ENCODE data around the gene ANKRD12. TPM values are rescaled to one million over a fixed set of nuclear protein-coding genes. Genes with fewer than 3 reads are reported as not detected.
A peak's percentile ranks its signal among the peaks of the same experiment; 100 is the strongest.

Gene ANKRD12
- total and polyA plus RNA-seq, 2 of the 4 experiments (the other 2 are of a cell fraction), result 2.6 to 12.9 TPM

DNA sequence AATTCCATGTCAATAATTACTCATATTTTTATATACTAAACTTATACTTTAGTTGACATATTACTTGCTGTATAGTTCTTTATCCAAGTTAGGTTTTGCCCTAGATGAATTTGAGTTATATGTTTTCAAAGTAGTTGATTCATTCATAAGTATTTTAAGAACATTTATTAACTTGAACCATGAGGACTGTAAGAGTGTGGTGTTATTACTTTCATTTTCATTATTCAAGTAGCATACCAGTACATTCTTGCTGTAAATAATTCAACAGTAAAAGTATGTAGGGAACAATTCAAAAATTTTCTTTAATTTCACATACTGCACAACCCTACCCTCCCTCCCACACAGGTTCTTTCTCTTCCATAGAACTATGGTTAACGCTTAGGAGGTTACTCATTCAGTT is 75.4 kb downstream of the ANKRD12 start:
- BruUV-seq (replicated peaks), result no TSS peak
- no peak overlapping the region for H2BK20ac ChIP-seq (ENCODE audit: low read depth, low read length)
- WGBS, 2 experiments (ENCODE audit: extremely low coverage in 2 of 2, insufficient read length in 1 of 2), result no CpG with 5 or more reads among the region's 1 CpG

More for the DNA sequence above, 75.4 kb downstream of the ANKRD12 start:
- Histone ChIP-seq H3K4ac (ENCODE audit: low read depth, low read length) (no peak overlapping the region), H3K23ac (ENCODE audit: low read depth, low read length) (no peak overlapping the region), H4K20me1 (ENCODE audit: insufficient read depth, low read length) (no peaks in the 10 kb centered on the region), H2BK5ac (ENCODE audit: low read depth, low read length, poor library complexity, severe bottlenecking) (no peak overlapping the region), H3K4me2 (ENCODE audit: low read depth, low read length) (no peak overlapping the region), H3K36me3 (ENCODE audit: control insufficient read depth, insufficient read depth, low read length) (peaks cover 20% of the 10 kb centered on the region), H2AK9ac (replicated peaks; ENCODE audit: low read depth, low read length, poor library complexity) (no peak overlapping the region), H2BK120ac (ENCODE audit: low read depth, low read length) (no peak overlapping the region), H3K14ac (replicated peaks; ENCODE audit: low read depth, low read length) (no peak overlapping the region), H3K18ac (ENCODE audit: low read depth, low read length) (no peak overlapping the region), H3K4me1 (ENCODE audit: control insufficient read depth, insufficient read depth, low read length) (no peaks in the 10 kb centered on the region), H3K79me1 (ENCODE audit: low read depth in 1 of 2, low read length in 2 of 2) (peaks cover 0 to 16% of the 10 kb centered on the region in 2 experiments; a peak in 1 of 4 replicates), H2AFZ (replicated peaks; ENCODE audit: low read length, poor library complexity) (no peak overlapping the region), H2BK15ac (ENCODE audit: low read depth, low read length) (no peak overlapping the region), H4K5ac (ENCODE audit: low read depth, low read length) (no peak overlapping the region), H3K9ac (ENCODE audit: low read depth, low read length) (no peak overlapping the region), H3K27me3 (ENCODE audit: control insufficient read depth, insufficient read depth, low read length) (no peaks in the 10 kb centered on the region), H4K91ac (ENCODE audit: insufficient read depth, low read depth, low read length) (no peak overlapping the region), H3K9me1 (ENCODE audit: insufficient read depth, low read length) (no peaks in the 10 kb centered on the region; the same call in 1 of the 2 replicates), H3K56ac (ENCODE audit: extremely low read depth, insufficient read depth, low read length) (no peak overlapping the region), H3K27ac (ENCODE audit: insufficient read depth, low read length) (no peak overlapping the region), H2AK5ac (ENCODE audit: low read depth, low read length) (no peak overlapping the region), H4K8ac (ENCODE audit: low read depth in 2 of 2, low read length in 2 of 2) (no peak overlapping the region), H3K9me3 (ENCODE audit: control insufficient read depth, insufficient read depth, low read length) (no peaks in the 10 kb centered on the region), H3K4me3 (ENCODE audit: insufficient read depth, low read depth, low read length) (no peak overlapping the region)
- intact Hi-C loops (cut with micrococcal nuclease) (no loop called here), dilution Hi-C loops (cut with HindIII; ENCODE audit: low sequenced_read_pairs, unreplicated experiment) (no loop called here), in situ Hi-C loops (cut with MboI; ENCODE audit: low sequenced_read_pairs) (no loop called here)
- ChIA-PET POLR2A (ENCODE audit: unreplicated experiment) (no interaction called here), CTCF (no interaction called here)
- DNase-seq (no peak), ATAC-seq (ENCODE audit: low read depth) (peak; percentile 48; the same call in 1 of the 2 replicates)
- TF ChIP-seq RCOR1 (IDR thresholded peaks at IDR 0.05; ENCODE audit: insufficient replicate concordance, low read length) (no peak), MAZ (IDR thresholded peaks at IDR 0.05; ENCODE audit: borderline replicate concordance, low read depth, low read length) (no peak), CEBPB (IDR thresholded peaks at IDR 0.05; ENCODE audit: low read depth, low read length) (no peak), USF2 (IDR thresholded peaks at IDR 0.05; ENCODE audit: low read depth, low read length) (no peak), FOS (IDR thresholded peaks at IDR 0.05; ENCODE audit: low read depth, low read length) (no peak), SMC3 (IDR thresholded peaks at IDR 0.05; ENCODE audit: low read depth, low read length) (no peak), NFE2L2 (IDR thresholded peaks at IDR 0.05; ENCODE audit: low read depth, low read length) (no peak), RFX5 (IDR thresholded peaks at IDR 0.05; ENCODE audit: low read depth, low read length) (no peak), POLR2A (IDR thresholded peaks at IDR 0.05; ENCODE audit: low read depth, low read length) (no peak), CHD1 (IDR thresholded peaks at IDR 0.05; ENCODE audit: low read depth, low read length) (no peak), MAFK (IDR thresholded peaks at IDR 0.05; ENCODE audit: low read depth, low read length) (no peak), BHLHE40 (IDR thresholded peaks at IDR 0.05; ENCODE audit: low read depth, low read length) (no peak), RAD21 (IDR thresholded peaks at IDR 0.05; ENCODE audit: low read length) (no peak), MXI1 (IDR thresholded peaks at IDR 0.05; ENCODE audit: borderline replicate concordance, low read depth, low read length) (no peak)
- TF ChIP-seq, protein P1, sequence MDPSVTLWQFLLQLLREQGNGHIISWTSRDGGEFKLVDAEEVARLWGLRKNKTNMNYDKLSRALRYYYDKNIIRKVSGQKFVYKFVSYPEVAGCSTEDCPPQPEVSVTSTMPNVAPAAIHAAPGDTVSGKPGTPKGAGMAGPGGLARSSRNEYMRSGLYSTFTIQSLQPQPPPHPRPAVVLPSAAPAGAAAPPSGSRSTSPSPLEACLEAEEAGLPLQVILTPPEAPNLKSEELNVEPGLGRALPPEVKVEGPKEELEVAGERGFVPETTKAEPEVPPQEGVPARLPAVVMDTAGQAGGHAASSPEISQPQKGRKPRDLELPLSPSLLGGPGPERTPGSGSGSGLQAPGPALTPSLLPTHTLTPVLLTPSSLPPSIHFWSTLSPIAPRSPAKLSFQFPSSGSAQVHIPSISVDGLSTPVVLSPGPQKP (IDR thresholded peaks at IDR 0.05; ENCODE audit: borderline replicate concordance, low read depth, low read length), result no peak
- TF ChIP-seq, protein P2, sequence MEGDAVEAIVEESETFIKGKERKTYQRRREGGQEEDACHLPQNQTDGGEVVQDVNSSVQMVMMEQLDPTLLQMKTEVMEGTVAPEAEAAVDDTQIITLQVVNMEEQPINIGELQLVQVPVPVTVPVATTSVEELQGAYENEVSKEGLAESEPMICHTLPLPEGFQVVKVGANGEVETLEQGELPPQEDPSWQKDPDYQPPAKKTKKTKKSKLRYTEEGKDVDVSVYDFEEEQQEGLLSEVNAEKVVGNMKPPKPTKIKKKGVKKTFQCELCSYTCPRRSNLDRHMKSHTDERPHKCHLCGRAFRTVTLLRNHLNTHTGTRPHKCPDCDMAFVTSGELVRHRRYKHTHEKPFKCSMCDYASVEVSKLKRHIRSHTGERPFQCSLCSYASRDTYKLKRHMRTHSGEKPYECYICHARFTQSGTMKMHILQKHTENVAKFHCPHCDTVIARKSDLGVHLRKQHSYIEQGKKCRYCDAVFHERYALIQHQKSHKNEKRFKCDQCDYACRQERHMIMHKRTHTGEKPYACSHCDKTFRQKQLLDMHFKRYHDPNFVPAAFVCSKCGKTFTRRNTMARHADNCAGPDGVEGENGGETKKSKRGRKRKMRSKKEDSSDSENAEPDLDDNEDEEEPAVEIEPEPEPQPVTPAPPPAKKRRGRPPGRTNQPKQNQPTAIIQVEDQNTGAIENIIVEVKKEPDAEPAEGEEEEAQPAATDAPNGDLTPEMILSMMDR (conservative IDR thresholded peaks at IDR 0.05; ENCODE audit: low read depth, low read length), result no peak
